Tibial nerve (tissue), 3 donors: ENCODE results near the gene SHC2.

ENCODE experiments used
- EP300 ChIP-seq, 2 donors: sonication (generic); formaldehyde crosslinking; IDR thresholded peaks; one replicate each; pipeline ENCODE4 v1.6.1; 2017; ENCODE audit warnings: antibody characterized with exemption in 2 of 2, mild to moderate bottlenecking in 1 of 2
- POLR2A ChIP-seq, 2 donors: fragments of 450-650 bp; IDR thresholded peaks; one replicate each; pipeline ENCODE4 v1.6.1; 2017; ENCODE audit warnings: antibody characterized with exemption in 2 of 2, mild to moderate bottlenecking in 2 of 2, moderate library complexity in 2 of 2

- no peak for TF ChIP-seq EP300 (IDR thresholded peaks at IDR 0.05)
- no peak for TF ChIP-seq POLR2A (IDR thresholded peaks at IDR 0.05)
Observed at GRCh38 chr19:495402-496111, 34.7 kb upstream of the SHC2 start.
